K562 (cell line): ENCODE results near the gene MLX. TPM values are rescaled to one million over a fixed set of nuclear protein-coding genes. Genes with fewer than 3 reads are reported as not detected.

Source experiments
- FOXA1 ChIP-seq: fragments of 450-650 bp; IDR thresholded peaks from 2 replicates; pipeline ENCODE4 v1.6.1; 2016; ENCODE audit warnings: mild to moderate bottlenecking, borderline replicate concordance
- GATAD2A ChIP-seq: fragments of 450-650 bp; IDR thresholded peaks from 2 replicates; pipeline ENCODE4 v1.6.1; 2017
- HLTF ChIP-seq: fragments of 450-650 bp; IDR thresholded peaks from 2 replicates; pipeline ENCODE4 v1.6.1; 2016
- HNRNPK ChIP-seq: fragments of 200-400 bp; formaldehyde crosslinking; IDR thresholded peaks from one replicate; pipeline ENCODE4 v1.6.1; 2018; ENCODE audit warnings: mild to moderate bottlenecking, low read depth, low read length; ENCODE audit not compliant: poor library complexity, severe bottlenecking
- NUFIP1 ChIP-seq: fragments of 450-650 bp; IDR thresholded peaks from 2 replicates; pipeline ENCODE4 v1.6.1; 2018; ENCODE audit not compliant: partially characterized antibody
- SMARCE1 ChIP-seq: fragments of 450-650 bp; IDR thresholded peaks from 2 replicates; pipeline ENCODE4 v1.7.1; 2016; ENCODE audit warnings: mild to moderate bottlenecking
- U2AF2 ChIP-seq: fragments of 200-400 bp; formaldehyde crosslinking; optimal IDR thresholded peaks from 2 replicates; pipeline ENCODE3; 2017; ENCODE audit warnings: low read depth, mild to moderate bottlenecking, low read length
- ZC3H8 ChIP-seq: fragments of 450-650 bp; IDR thresholded peaks from 2 replicates; pipeline ENCODE4 v1.6.1; 2017
- ZNF134 ChIP-seq: fragments of 250-450 bp; sonication (Bioruptor Pico); conservative IDR thresholded peaks from 2 replicates; pipeline ENCODE4 v1.4.0; 2020
- ZNF146 ChIP-seq: IDR thresholded peaks from one replicate; pipeline ENCODE4 v1.6.1; 2018; ENCODE audit warnings: missing compliant biosample characterization; ENCODE audit not compliant: unreplicated experiment
- ZNF24 ChIP-seq: fragments of 450-650 bp; IDR thresholded peaks from 2 replicates; pipeline ENCODE4 v1.6.1; 2016
- ZNF282 ChIP-seq: sonication (generic); formaldehyde crosslinking; IDR thresholded peaks from 2 replicates; pipeline ENCODE4 v1.8.1; 2023; ENCODE audit warnings: missing genetic modification reagents
- ZNF639 ChIP-seq, 2 experiments: fragments of 200-800 bp in 1 of 2; sonication (Bioruptor generic) in 1 of 2; sonication (generic) in 1 of 2; formaldehyde crosslinking in 1 of 2; IDR thresholded peaks in 1 of 2; conservative IDR thresholded peaks in 1 of 2; 2 replicates each; pipeline versions ENCODE4 v1.5.0 to v1.6.1; 2016 to 2020; ENCODE audit warnings: missing compliant biosample characterization in 1 of 2, missing genetic modification characterization in 1 of 2, missing genetic modification reagents in 1 of 2
- polyA plus RNA-seq, 8 experiments: library from polyadenylated mRNA; depleted of rRNA in 4 of 8; stranded (reverse) in 5 of 8; unstranded in 3 of 8; fragments of >200 nt; fragmentation: Nextera tagmentation in 2 of 8; fragmentation: Illumina TruSeq in 1 of 8; extraction: Ambion mirVana in 2 of 8; extraction: Trizol in 1 of 8; gene quantifications; 2 replicates each; pipeline versions ENCODE4 v1.2.1 to v1.2.3, GENCODE V29; 2011 to 2014; ENCODE audit warnings: inconsistent platforms in 1 of 8, missing spikeins in 1 of 8
- total RNA-seq, 7 experiments: library from RNA; depleted of rRNA in 6 of 7; stranded (reverse); fragments of >200 nt in 6 of 7; fragmentation: Illumina TruSeq in 2 of 7; extraction: Trizol in 2 of 7; gene quantifications; 2 replicates each; pipeline versions ENCODE4 v1.2.1 to v1.2.3, GENCODE V29; 2011 to 2021; ENCODE audit warnings: low replicate concordance in 1 of 7
- TF ChIP-seq, protein P1 (sequence below): fragments of 200-800 bp; sonication (Bioruptor generic); IDR thresholded peaks from 2 replicates; pipeline ENCODE4 v1.6.1; 2017; ENCODE audit warnings: missing genetic modification characterization, missing compliant biosample characterization
- TF ChIP-seq, protein P2 (sequence below), 2 experiments: IDR thresholded peaks; 2 replicates each; pipeline ENCODE4 v1.6.1; 2011; ENCODE audit warnings: borderline replicate concordance in 1 of 2, control low read depth in 1 of 2, low read depth in 1 of 2, low read length in 1 of 2, mild to moderate bottlenecking in 1 of 2, mixed read lengths in 1 of 2, moderate library complexity in 1 of 2; ENCODE audit not compliant: insufficient read depth in 1 of 2, insufficient read length in 1 of 2, poor library complexity in 1 of 2, severe bottlenecking in 1 of 2; ENCODE audit errors: extremely low read depth in 1 of 2
- TF ChIP-seq, protein P3 (sequence below): sonication (generic); formaldehyde crosslinking; IDR thresholded peaks from 2 replicates; pipeline ENCODE4 v1.8.1; 2022; ENCODE audit warnings: missing genetic modification reagents
- TF ChIP-seq, protein P4 (sequence below), 2 experiments: fragments of 450-650 bp; IDR thresholded peaks; 2 replicates each; pipeline ENCODE4 v1.6.1; 2018; ENCODE audit warnings: mild to moderate bottlenecking in 2 of 2, low read depth in 1 of 2; ENCODE audit not compliant: partially characterized antibody in 2 of 2

Gene MLX
- total and polyA plus RNA-seq, 9 of the 15 experiments (the other 6 are each of a cell fraction or from before 2014, with no cell fraction given), result 42.9 to 100 (median 58.9) TPM

DNA sequence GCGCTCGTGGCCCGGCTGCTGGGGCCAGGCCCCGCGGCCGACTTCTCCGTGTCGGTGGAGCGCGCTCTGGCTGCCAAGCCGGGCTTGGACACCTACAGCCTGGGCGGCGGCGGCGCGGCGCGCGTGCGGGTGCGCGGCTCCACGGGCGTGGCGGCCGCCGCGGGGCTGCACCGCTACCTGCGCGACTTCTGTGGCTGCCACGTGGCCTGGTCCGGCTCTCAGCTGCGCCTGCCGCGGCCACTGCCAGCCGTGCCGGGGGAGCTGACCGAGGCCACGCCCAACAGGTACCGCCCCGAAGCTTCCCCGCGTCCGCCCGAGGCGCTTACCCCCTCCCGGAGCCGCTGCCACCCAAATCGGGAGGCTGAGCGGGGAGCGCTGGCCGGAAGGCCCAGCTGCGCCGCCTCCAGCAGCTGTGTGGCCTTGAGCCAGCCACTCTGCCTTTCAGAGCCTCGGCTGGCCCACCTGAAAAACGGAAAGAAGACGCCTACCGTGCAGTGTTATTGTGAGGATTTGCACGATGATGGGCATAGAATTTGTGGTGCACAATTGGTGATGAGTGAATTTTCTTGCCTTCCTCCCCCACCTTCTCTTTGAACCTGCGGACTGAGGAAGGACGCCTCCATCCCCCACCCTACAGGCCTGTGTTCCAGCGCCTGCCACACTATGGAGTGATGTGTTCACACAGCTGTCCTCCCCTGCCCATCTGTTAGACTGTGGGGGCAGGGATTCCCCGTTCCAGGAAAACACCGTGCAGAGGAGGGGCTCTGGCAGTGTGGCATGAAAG is 30.3 kb upstream of the MLX start (continued):
- TF ChIP-seq, protein P1, sequence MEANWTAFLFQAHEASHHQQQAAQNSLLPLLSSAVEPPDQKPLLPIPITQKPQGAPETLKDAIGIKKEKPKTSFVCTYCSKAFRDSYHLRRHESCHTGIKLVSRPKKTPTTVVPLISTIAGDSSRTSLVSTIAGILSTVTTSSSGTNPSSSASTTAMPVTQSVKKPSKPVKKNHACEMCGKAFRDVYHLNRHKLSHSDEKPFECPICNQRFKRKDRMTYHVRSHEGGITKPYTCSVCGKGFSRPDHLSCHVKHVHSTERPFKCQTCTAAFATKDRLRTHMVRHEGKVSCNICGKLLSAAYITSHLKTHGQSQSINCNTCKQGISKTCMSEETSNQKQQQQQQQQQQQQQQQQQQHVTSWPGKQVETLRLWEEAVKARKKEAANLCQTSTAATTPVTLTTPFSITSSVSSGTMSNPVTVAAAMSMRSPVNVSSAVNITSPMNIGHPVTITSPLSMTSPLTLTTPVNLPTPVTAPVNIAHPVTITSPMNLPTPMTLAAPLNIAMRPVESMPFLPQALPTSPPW (CRISPR knock-in tag), result peak; percentile 62
- peak; percentile 10; the same call in 1 of the 2 replicates for TF ChIP-seq ZNF24
- TF ChIP-seq, protein P2, sequence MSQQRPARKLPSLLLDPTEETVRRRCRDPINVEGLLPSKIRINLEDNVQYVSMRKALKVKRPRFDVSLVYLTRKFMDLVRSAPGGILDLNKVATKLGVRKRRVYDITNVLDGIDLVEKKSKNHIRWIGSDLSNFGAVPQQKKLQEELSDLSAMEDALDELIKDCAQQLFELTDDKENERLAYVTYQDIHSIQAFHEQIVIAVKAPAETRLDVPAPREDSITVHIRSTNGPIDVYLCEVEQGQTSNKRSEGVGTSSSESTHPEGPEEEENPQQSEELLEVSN (IDR thresholded peaks at IDR 0.05; ENCODE audit: borderline replicate concordance in 1 of 2, extremely low read depth in 1 of 2, insufficient read depth in 1 of 2, insufficient read length in 1 of 2, low read depth in 1 of 2, low read length in 1 of 2, poor library complexity in 1 of 2, severe bottlenecking in 1 of 2), result peak; percentile 23 to 58
- TF ChIP-seq HLTF, result no peak
- no peak for TF ChIP-seq ZNF282 (CRISPR knock-in tag)
- TF ChIP-seq, protein P3, sequence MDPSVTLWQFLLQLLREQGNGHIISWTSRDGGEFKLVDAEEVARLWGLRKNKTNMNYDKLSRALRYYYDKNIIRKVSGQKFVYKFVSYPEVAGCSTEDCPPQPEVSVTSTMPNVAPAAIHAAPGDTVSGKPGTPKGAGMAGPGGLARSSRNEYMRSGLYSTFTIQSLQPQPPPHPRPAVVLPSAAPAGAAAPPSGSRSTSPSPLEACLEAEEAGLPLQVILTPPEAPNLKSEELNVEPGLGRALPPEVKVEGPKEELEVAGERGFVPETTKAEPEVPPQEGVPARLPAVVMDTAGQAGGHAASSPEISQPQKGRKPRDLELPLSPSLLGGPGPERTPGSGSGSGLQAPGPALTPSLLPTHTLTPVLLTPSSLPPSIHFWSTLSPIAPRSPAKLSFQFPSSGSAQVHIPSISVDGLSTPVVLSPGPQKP, result no peak
- no peak for TF ChIP-seq ZNF639 (CRISPR knock-in tag; conservative IDR thresholded peaks at IDR 0.05 in 1 of 2, IDR thresholded peaks at IDR 0.05 in 1 of 2)
- no peak for TF ChIP-seq ZNF134 (CRISPR knock-in tag)
- TF ChIP-seq FOXA1, result no peak
- TF ChIP-seq ZNF146 (CRISPR knock-in tag), result no peak
- TF ChIP-seq, protein P4, sequence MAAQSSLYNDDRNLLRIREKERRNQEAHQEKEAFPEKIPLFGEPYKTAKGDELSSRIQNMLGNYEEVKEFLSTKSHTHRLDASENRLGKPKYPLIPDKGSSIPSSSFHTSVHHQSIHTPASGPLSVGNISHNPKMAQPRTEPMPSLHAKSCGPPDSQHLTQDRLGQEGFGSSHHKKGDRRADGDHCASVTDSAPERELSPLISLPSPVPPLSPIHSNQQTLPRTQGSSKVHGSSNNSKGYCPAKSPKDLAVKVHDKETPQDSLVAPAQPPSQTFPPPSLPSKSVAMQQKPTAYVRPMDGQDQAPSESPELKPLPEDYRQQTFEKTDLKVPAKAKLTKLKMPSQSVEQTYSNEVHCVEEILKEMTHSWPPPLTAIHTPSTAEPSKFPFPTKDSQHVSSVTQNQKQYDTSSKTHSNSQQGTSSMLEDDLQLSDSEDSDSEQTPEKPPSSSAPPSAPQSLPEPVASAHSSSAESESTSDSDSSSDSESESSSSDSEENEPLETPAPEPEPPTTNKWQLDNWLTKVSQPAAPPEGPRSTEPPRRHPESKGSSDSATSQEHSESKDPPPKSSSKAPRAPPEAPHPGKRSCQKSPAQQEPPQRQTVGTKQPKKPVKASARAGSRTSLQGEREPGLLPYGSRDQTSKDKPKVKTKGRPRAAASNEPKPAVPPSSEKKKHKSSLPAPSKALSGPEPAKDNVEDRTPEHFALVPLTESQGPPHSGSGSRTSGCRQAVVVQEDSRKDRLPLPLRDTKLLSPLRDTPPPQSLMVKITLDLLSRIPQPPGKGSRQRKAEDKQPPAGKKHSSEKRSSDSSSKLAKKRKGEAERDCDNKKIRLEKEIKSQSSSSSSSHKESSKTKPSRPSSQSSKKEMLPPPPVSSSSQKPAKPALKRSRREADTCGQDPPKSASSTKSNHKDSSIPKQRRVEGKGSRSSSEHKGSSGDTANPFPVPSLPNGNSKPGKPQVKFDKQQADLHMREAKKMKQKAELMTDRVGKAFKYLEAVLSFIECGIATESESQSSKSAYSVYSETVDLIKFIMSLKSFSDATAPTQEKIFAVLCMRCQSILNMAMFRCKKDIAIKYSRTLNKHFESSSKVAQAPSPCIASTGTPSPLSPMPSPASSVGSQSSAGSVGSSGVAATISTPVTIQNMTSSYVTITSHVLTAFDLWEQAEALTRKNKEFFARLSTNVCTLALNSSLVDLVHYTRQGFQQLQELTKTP (IDR thresholded peaks at IDR 0.05; ENCODE audit: low read depth in 1 of 2, partially characterized antibody in 2 of 2), result no peak
- TF ChIP-seq HNRNPK, result peak; percentile 61
- no peak for TF ChIP-seq SMARCE1
- TF ChIP-seq ZC3H8, result no peak
- no peak for TF ChIP-seq GATAD2A
- no peak for TF ChIP-seq NUFIP1
- no peak for TF ChIP-seq U2AF2
